Measurements from ENCODE around the gene DBNDD1. TPM values are rescaled to one million over a fixed set of nuclear protein-coding genes. Genes with fewer than 3 reads are reported as not detected.
"Not testable (repeated sequence)": the region's sequence is repeated elsewhere in the genome, so short reads cannot be mapped to it uniquely, and the experiment has no call there.

Gene DBNDD1
- total RNA-seq (under 1 TPM; 0.47 to 0.92 TPM), total RNA-seq (0 to 0.75 reads per million in 2 donors)

- H3K27me3 Mint-ChIP-seq = no peaks in the 10 kb centered on the region
- DNase-seq (no peak), ATAC-seq (no peak)
- H3K36me3 Mint-ChIP-seq (ENCODE audit: low read depth) = no peaks in the 10 kb centered on the region
- H3K4me1 Mint-ChIP-seq = peaks cover 14% of the 10 kb centered on the region
- H3K9me3 ChIP-seq (ENCODE audit: control insufficient read depth, low read length, poor library complexity, severe bottlenecking) = no peaks in the 10 kb centered on the region
- H3K4me3 Mint-ChIP-seq = peak within 1 kb of the TSS; percentile 85
- H3K27ac Mint-ChIP-seq = peak within 1 kb of the TSS; percentile 51
These were observed at the start of gene DBNDD1 for GRCh38 chr16:90018652-90019542. Gene DBNDD1, minus strand, starts transcription at chr16:90019456. Its CDS starts 115 bp downstream, at chr16:90019341.

- peaks cover 4% of the 10 kb centered on the region for H3K36me3 Mint-ChIP-seq (ENCODE audit: low read depth)
- peaks cover 23% of the 10 kb centered on the region for H3K27me3 Mint-ChIP-seq
- no peak overlapping the region for H3K27ac Mint-ChIP-seq
- no peak overlapping the region for H3K4me3 Mint-ChIP-seq
- H3K9me3 ChIP-seq (ENCODE audit: control insufficient read depth, low read length, poor library complexity, severe bottlenecking) = no peaks in the 10 kb centered on the region
- no peaks in the 10 kb centered on the region for H3K4me1 Mint-ChIP-seq
- no peak for DNase-seq
- no peak for ATAC-seq
These were observed 42.2 kb upstream of the DBNDD1 start for GRCh38 chr16:90061437-90061836.

GRCh38 chr16:90057738-90058173, 38.5 kb upstream of the DBNDD1 start:
- H3K9me3 ChIP-seq (ENCODE audit: control insufficient read depth, low read length, poor library complexity, severe bottlenecking) = no peaks in the 10 kb centered on the region
- Mint-ChIP-seq H3K27ac (no peak overlapping the region), H3K27me3 (peaks cover 5% of the 10 kb centered on the region), H3K4me1 (no peaks in the 10 kb centered on the region), H3K4me3 (no peak overlapping the region), H3K36me3 (ENCODE audit: low read depth) (peaks cover 2% of the 10 kb centered on the region)
- ATAC-seq (peak; percentile 45), DNase-seq (no peak)

GRCh38 chr16:90056521-90056920, 37.3 kb upstream of the DBNDD1 start:
- H3K4me1 Mint-ChIP-seq; H3K9me3 ChIP-seq (ENCODE audit: control insufficient read depth, low read length, poor library complexity, severe bottlenecking); H3K27me3 Mint-ChIP-seq; ATAC-seq; H3K36me3 Mint-ChIP-seq (ENCODE audit: low read depth); DNase-seq; H3K27ac Mint-ChIP-seq; H3K4me3 Mint-ChIP-seq: not testable (repeated sequence)

- no peak for DNase-seq
- Mint-ChIP-seq H3K4me3 (no peak overlapping the region), H3K27ac (no peak overlapping the region), H3K36me3 (ENCODE audit: low read depth) (peaks cover 2% of the 10 kb centered on the region), H3K4me1 (no peaks in the 10 kb centered on the region), H3K27me3 (no peaks in the 10 kb centered on the region)
- ATAC-seq = no peak
- H3K9me3 ChIP-seq (ENCODE audit: control insufficient read depth, low read length, poor library complexity, severe bottlenecking) = no peaks in the 10 kb centered on the region
These were observed 36.1 kb upstream of the DBNDD1 start for GRCh38 chr16:90055371-90055770.

- H3K4me3 Mint-ChIP-seq = no peak overlapping the region
- peaks cover 2% of the 10 kb centered on the region for H3K36me3 Mint-ChIP-seq (ENCODE audit: low read depth)
- H3K4me1 Mint-ChIP-seq = no peaks in the 10 kb centered on the region
- no peaks in the 10 kb centered on the region for H3K9me3 ChIP-seq (ENCODE audit: control insufficient read depth, low read length, poor library complexity, severe bottlenecking)
- H3K27me3 Mint-ChIP-seq = no peaks in the 10 kb centered on the region
- no peak for ATAC-seq
- DNase-seq = no peak
- H3K27ac Mint-ChIP-seq = no peak overlapping the region
These were observed 35.3 kb upstream of the DBNDD1 start for GRCh38 chr16:90054554-90054953.

GRCh38 chr16:90053902-90054500, 34.7 kb upstream of the DBNDD1 start:
- no peaks in the 10 kb centered on the region for H3K27me3 Mint-ChIP-seq
- H3K4me1 Mint-ChIP-seq = no peaks in the 10 kb centered on the region
- H3K9me3 ChIP-seq (ENCODE audit: control insufficient read depth, low read length, poor library complexity, severe bottlenecking) = no peaks in the 10 kb centered on the region
- H3K4me3 Mint-ChIP-seq = no peak overlapping the region
- no peak overlapping the region for H3K27ac Mint-ChIP-seq
- DNase-seq = no peak
- no peak for ATAC-seq
- H3K36me3 Mint-ChIP-seq (ENCODE audit: low read depth) = peaks cover 2% of the 10 kb centered on the region

GRCh38 chr16:90050969-90051368, 31.7 kb upstream of the DBNDD1 start:
- H3K9me3 ChIP-seq (ENCODE audit: control insufficient read depth, low read length, poor library complexity, severe bottlenecking) = no peaks in the 10 kb centered on the region
- DNase-seq (no peak), ATAC-seq (no peak)
- H3K4me3 Mint-ChIP-seq = no peak overlapping the region
- H3K27me3 Mint-ChIP-seq = peaks cover 8% of the 10 kb centered on the region
- peaks cover 4% of the 10 kb centered on the region for H3K4me1 Mint-ChIP-seq
- H3K27ac Mint-ChIP-seq = no peak overlapping the region
- H3K36me3 Mint-ChIP-seq (ENCODE audit: low read depth) = peaks cover 2% of the 10 kb centered on the region

- H3K4me3 Mint-ChIP-seq = no peak overlapping the region
- H3K27ac Mint-ChIP-seq = no peak overlapping the region
- no peak for ATAC-seq
These were observed 29.6 kb upstream of the DBNDD1 start for GRCh38 chr16:90048737-90049330.

GRCh38 chr16:90048347-90048722, 29.1 kb upstream of the DBNDD1 start:
- peaks cover 18% of the 10 kb centered on the region for H3K27me3 Mint-ChIP-seq
- H3K27ac Mint-ChIP-seq = no peak overlapping the region
- peak overlapping the region; percentile 55 for H3K4me3 Mint-ChIP-seq
- ATAC-seq (no peak), DNase-seq (no peak)
- H3K9me3 ChIP-seq (ENCODE audit: control insufficient read depth, low read length, poor library complexity, severe bottlenecking) = no peaks in the 10 kb centered on the region
- H3K4me1 Mint-ChIP-seq = peaks cover 4% of the 10 kb centered on the region
- H3K36me3 Mint-ChIP-seq (ENCODE audit: low read depth) = no peaks in the 10 kb centered on the region

More at GRCh38 chr16:90048737-90049330, 29.6 kb upstream of the DBNDD1 start:
- H3K36me3 Mint-ChIP-seq (ENCODE audit: low read depth) = no peaks in the 10 kb centered on the region
- peaks cover 4% of the 10 kb centered on the region for H3K4me1 Mint-ChIP-seq
- H3K27me3 Mint-ChIP-seq = peaks cover 13% of the 10 kb centered on the region
- DNase-seq = no peak
- H3K9me3 ChIP-seq (ENCODE audit: control insufficient read depth, low read length, poor library complexity, severe bottlenecking) = no peaks in the 10 kb centered on the region

- ATAC-seq (peak; percentile 42), DNase-seq (peak in 1 of 3 donors; percentile 22)
- peaks cover 18% of the 10 kb centered on the region for H3K27me3 Mint-ChIP-seq
- H3K27ac Mint-ChIP-seq = no peak overlapping the region
- peaks cover 4% of the 10 kb centered on the region for H3K4me1 Mint-ChIP-seq
- H3K9me3 ChIP-seq (ENCODE audit: control insufficient read depth, low read length, poor library complexity, severe bottlenecking) = no peaks in the 10 kb centered on the region
- peak overlapping the region; percentile 55 for H3K4me3 Mint-ChIP-seq
- H3K36me3 Mint-ChIP-seq (ENCODE audit: low read depth) = no peaks in the 10 kb centered on the region
These were observed 28.6 kb upstream of the DBNDD1 start for GRCh38 chr16:90047714-90048346.

GRCh38 chr16:90046971-90047713, 27.9 kb upstream of the DBNDD1 start:
- no peak overlapping the region for H3K27ac Mint-ChIP-seq
- ATAC-seq (peak; percentile 25), DNase-seq (peak in 1 of 3 donors; percentile 19)
- H3K36me3 Mint-ChIP-seq (ENCODE audit: low read depth) = no peaks in the 10 kb centered on the region
- H3K27me3 Mint-ChIP-seq = peaks cover 18% of the 10 kb centered on the region
- H3K4me1 Mint-ChIP-seq = peaks cover 4% of the 10 kb centered on the region
- H3K4me3 Mint-ChIP-seq = peak overlapping the region; percentile 52
- H3K9me3 ChIP-seq (ENCODE audit: control insufficient read depth, low read length, poor library complexity, severe bottlenecking) = no peaks in the 10 kb centered on the region

Measured in T-helper 17 cell (primary cell).